Measurements from ENCODE around the gene PBX4. TPM values are rescaled to one million over a fixed set of nuclear protein-coding genes. Genes with fewer than 3 reads are reported as not detected.

The PBX4 gene
- total and polyA plus RNA-seq, 5 donors from 2014 or later, result 4.1 to 85.3 (median 6.1) TPM

- no peaks in the 10 kb centered on the region for H3K27me3 ChIP-seq (ENCODE audit: control insufficient read depth, insufficient read depth, low read length)
- H3K36me3 ChIP-seq (ENCODE audit: control insufficient read depth, insufficient read depth, low read length), result no peaks in the 10 kb centered on the region
- Mint-ChIP-seq H3K27ac (no peak overlapping the region), H3K4me1 (peaks cover 0 to 31% (median 13%) of the 10 kb centered on the region in 4 donors), H3K9me3 (peaks cover 0 to 2% (median 0%) of the 10 kb centered on the region in 7 donors), H3K4me3 (no peak overlapping the region), H3K36me3 (no peaks in the 10 kb centered on the region), H3K27me3 (peaks cover 12% of the 10 kb centered on the region)
- H3K27ac ChIP-seq (ENCODE audit: insufficient read depth, low read length, poor library complexity, severe bottlenecking), result no peak overlapping the region
- H3K9me3 ChIP-seq (ENCODE audit: control insufficient read depth in 2 of 2, low read length in 2 of 2), result no peaks in the 10 kb centered on the region
- H3K4me1 ChIP-seq (ENCODE audit: control insufficient read depth, insufficient read depth, low read length, poor library complexity, severe bottlenecking), result peaks cover 31% of the 10 kb centered on the region
- H3K4me3 ChIP-seq (ENCODE audit: low read depth, low read length), result no peak overlapping the region
- no peak for DNase-seq
- no peak for ATAC-seq (ENCODE audit: low read depth in 2 of 2)
Observed at GRCh38 chr19:19543101-19543500, 75.4 kb downstream of the PBX4 start.

- Histone ChIP-seq H3K36me3 (ENCODE audit: control insufficient read depth, insufficient read depth, low read length) (no peaks in the 10 kb centered on the region), H3K27ac (ENCODE audit: insufficient read depth, low read length, poor library complexity, severe bottlenecking) (no peak overlapping the region), H3K9me3 (ENCODE audit: control insufficient read depth in 2 of 2, low read length in 2 of 2) (no peaks in the 10 kb centered on the region), H3K4me3 (ENCODE audit: low read depth, low read length) (no peak overlapping the region), H3K4me1 (ENCODE audit: control insufficient read depth, insufficient read depth, low read length, poor library complexity, severe bottlenecking) (peaks cover 37% of the 10 kb centered on the region), H3K27me3 (ENCODE audit: control insufficient read depth, insufficient read depth, low read length) (no peaks in the 10 kb centered on the region)
- Mint-ChIP-seq H3K4me1 (peaks cover 0 to 35% (median 13%) of the 10 kb centered on the region in 4 donors), H3K27ac (peak overlapping the region in 1 of 3 donors; percentile 73), H3K27me3 (peaks cover 16% of the 10 kb centered on the region), H3K9me3 (peaks cover 0 to 2% (median 0%) of the 10 kb centered on the region in 7 donors), H3K4me3 (no peak overlapping the region), H3K36me3 (no peaks in the 10 kb centered on the region)
- DNase-seq (no peak), ATAC-seq (ENCODE audit: low read depth in 2 of 2) (no peak)
Observed at GRCh38 chr19:19542507-19542906, 76.0 kb downstream of the PBX4 start.

GRCh38 chr19:19541616-19542015 lies 76.9 kb downstream of the PBX4 start:
- Histone ChIP-seq H3K36me3 (ENCODE audit: control insufficient read depth, insufficient read depth, low read length) (no peaks in the 10 kb centered on the region), H3K9me3 (ENCODE audit: control insufficient read depth in 2 of 2, low read length in 2 of 2) (no peaks in the 10 kb centered on the region), H3K4me1 (ENCODE audit: control insufficient read depth, insufficient read depth, low read length, poor library complexity, severe bottlenecking) (peaks cover 39% of the 10 kb centered on the region), H3K27ac (ENCODE audit: insufficient read depth, low read length, poor library complexity, severe bottlenecking) (no peak overlapping the region), H3K27me3 (ENCODE audit: control insufficient read depth, insufficient read depth, low read length) (no peaks in the 10 kb centered on the region), H3K4me3 (ENCODE audit: low read depth, low read length) (no peak overlapping the region)
- DNase-seq, result no peak
- ATAC-seq (ENCODE audit: low read depth in 2 of 2), result no peak
- H3K9me3 Mint-ChIP-seq, result peaks cover 0 to 2% (median 0%) of the 10 kb centered on the region in 7 donors
- H3K4me1 Mint-ChIP-seq, result peaks cover 0 to 39% (median 13%) of the 10 kb centered on the region in 4 donors
- H3K4me3 Mint-ChIP-seq, result peak overlapping the region; percentile 64 to 86 (median 74)
- no peaks in the 10 kb centered on the region for H3K36me3 Mint-ChIP-seq
- no peak overlapping the region for H3K27ac Mint-ChIP-seq
- H3K27me3 Mint-ChIP-seq, result peaks cover 16% of the 10 kb centered on the region

GRCh38 chr19:19540715-19541515 lies 77.6 kb downstream of the PBX4 start:
- Histone ChIP-seq H3K27ac (ENCODE audit: insufficient read depth, low read length, poor library complexity, severe bottlenecking) (no peak overlapping the region), H3K27me3 (ENCODE audit: control insufficient read depth, insufficient read depth, low read length) (no peaks in the 10 kb centered on the region), H3K4me1 (ENCODE audit: control insufficient read depth, insufficient read depth, low read length, poor library complexity, severe bottlenecking) (peaks cover 39% of the 10 kb centered on the region), H3K9me3 (ENCODE audit: control insufficient read depth in 2 of 2, low read length in 2 of 2) (no peaks in the 10 kb centered on the region), H3K36me3 (ENCODE audit: control insufficient read depth, insufficient read depth, low read length) (no peaks in the 10 kb centered on the region), H3K4me3 (ENCODE audit: low read depth, low read length) (peak overlapping the region; percentile 19)
- H3K36me3 Mint-ChIP-seq, result no peaks in the 10 kb centered on the region
- peaks cover 0 to 41% (median 13%) of the 10 kb centered on the region in 4 donors for H3K4me1 Mint-ChIP-seq
- peaks cover 16% of the 10 kb centered on the region for H3K27me3 Mint-ChIP-seq
- H3K4me3 Mint-ChIP-seq, result peak overlapping the region; percentile 41 to 84 (median 76)
- DNase-seq, result peak; percentile 64 to 80 (median 71)
- H3K9me3 Mint-ChIP-seq, result peaks cover 0 to 2% (median 0%) of the 10 kb centered on the region in 7 donors
- no peak overlapping the region for H3K27ac Mint-ChIP-seq
- peak; percentile 79 to 80 for ATAC-seq (ENCODE audit: low read depth in 2 of 2)

GRCh38 chr19:19540064-19540714 lies 78.3 kb downstream of the PBX4 start:
- H3K27me3 Mint-ChIP-seq, result peaks cover 16% of the 10 kb centered on the region
- no peaks in the 10 kb centered on the region for H3K27me3 ChIP-seq (ENCODE audit: control insufficient read depth, insufficient read depth, low read length)

GRCh38 chr19:19539698-19540063 lies 78.8 kb downstream of the PBX4 start:
- Mint-ChIP-seq H3K9me3 (peaks cover 0 to 2% (median 0%) of the 10 kb centered on the region in 7 donors), H3K27me3 (peaks cover 16% of the 10 kb centered on the region), H3K4me1 (peaks cover 0 to 41% (median 13%) of the 10 kb centered on the region in 4 donors), H3K4me3 (peak overlapping the region in 3 of 4 donors; percentile 15 to 80 (median 39)), H3K36me3 (no peaks in the 10 kb centered on the region), H3K27ac (peak overlapping the region in 2 of 3 donors; percentile 20 to 77)
- no peaks in the 10 kb centered on the region for H3K9me3 ChIP-seq (ENCODE audit: control insufficient read depth in 2 of 2, low read length in 2 of 2)
- ATAC-seq (ENCODE audit: low read depth in 2 of 2) (no peak), DNase-seq (no peak)
- peaks cover 39% of the 10 kb centered on the region for H3K4me1 ChIP-seq (ENCODE audit: control insufficient read depth, insufficient read depth, low read length, poor library complexity, severe bottlenecking)
- H3K27me3 ChIP-seq (ENCODE audit: control insufficient read depth, insufficient read depth, low read length), result no peaks in the 10 kb centered on the region
- no peak overlapping the region for H3K4me3 ChIP-seq (ENCODE audit: low read depth, low read length)
- H3K27ac ChIP-seq (ENCODE audit: insufficient read depth, low read length, poor library complexity, severe bottlenecking), result no peak overlapping the region
- H3K36me3 ChIP-seq (ENCODE audit: control insufficient read depth, insufficient read depth, low read length), result no peaks in the 10 kb centered on the region

More at GRCh38 chr19:19540064-19540714, 78.3 kb downstream of the PBX4 start:
- H3K4me1 ChIP-seq (ENCODE audit: control insufficient read depth, insufficient read depth, low read length, poor library complexity, severe bottlenecking), result peaks cover 39% of the 10 kb centered on the region
- H3K4me3 ChIP-seq (ENCODE audit: low read depth, low read length), result no peak overlapping the region
- H3K27ac ChIP-seq (ENCODE audit: insufficient read depth, low read length, poor library complexity, severe bottlenecking), result no peak overlapping the region
- ATAC-seq (ENCODE audit: low read depth in 2 of 2), result peak; percentile 12 to 15
- Mint-ChIP-seq H3K27ac (no peak overlapping the region), H3K4me3 (peak overlapping the region; percentile 41 to 81 (median 70)), H3K36me3 (no peaks in the 10 kb centered on the region), H3K4me1 (peaks cover 0 to 41% (median 13%) of the 10 kb centered on the region in 4 donors), H3K9me3 (peaks cover 0 to 2% (median 0%) of the 10 kb centered on the region in 7 donors)
- peak in 2 of 3 donors; percentile 58 to 73 for DNase-seq
- no peaks in the 10 kb centered on the region for H3K36me3 ChIP-seq (ENCODE audit: control insufficient read depth, insufficient read depth, low read length)
- no peaks in the 10 kb centered on the region for H3K9me3 ChIP-seq (ENCODE audit: control insufficient read depth in 2 of 2, low read length in 2 of 2)

GRCh38 chr19:19538785-19539166 lies 79.7 kb downstream of the PBX4 start:
- H3K36me3 Mint-ChIP-seq, result peaks cover 6% of the 10 kb centered on the region

More at GRCh38 chr19:19538785-19539166, 79.7 kb downstream of the PBX4 start:
- Histone ChIP-seq H3K4me3 (ENCODE audit: low read depth, low read length) (no peak overlapping the region), H3K4me1 (ENCODE audit: control insufficient read depth, insufficient read depth, low read length, poor library complexity, severe bottlenecking) (peaks cover 39% of the 10 kb centered on the region), H3K27ac (ENCODE audit: insufficient read depth, low read length, poor library complexity, severe bottlenecking) (no peak overlapping the region), H3K36me3 (ENCODE audit: control insufficient read depth, insufficient read depth, low read length) (no peaks in the 10 kb centered on the region), H3K9me3 (ENCODE audit: control insufficient read depth in 2 of 2, low read length in 2 of 2) (no peaks in the 10 kb centered on the region), H3K27me3 (ENCODE audit: control insufficient read depth, insufficient read depth, low read length) (no peaks in the 10 kb centered on the region)
- Mint-ChIP-seq H3K27me3 (peaks cover 16% of the 10 kb centered on the region), H3K9me3 (peaks cover 0 to 2% (median 0%) of the 10 kb centered on the region in 7 donors), H3K4me1 (peaks cover 0 to 49% (median 16%) of the 10 kb centered on the region in 4 donors), H3K4me3 (peak overlapping the region; percentile 65 to 80 (median 68)), H3K27ac (peak overlapping the region in 2 of 3 donors; percentile 73 to 83)
- DNase-seq (no peak), ATAC-seq (ENCODE audit: low read depth in 2 of 2) (no peak)

Measured in CD4-positive, CD25-positive, alpha-beta regulatory T cell (primary cell).